Nephron progenitor cell (in vitro differentiated cells): ENCODE measurements around the gene CD96.

Source experiments
- DNase-seq: peaks from one replicate; pipeline ENCODE4 v3.0.0; 2021
- H3K27ac Mint-ChIP-seq: 2 replicates; pipeline ENCODE4 v1.8.0; 2021; ENCODE audit warnings: mild to moderate bottlenecking, moderate library complexity, mixed read lengths
- H3K27me3 Mint-ChIP-seq: 2 replicates; pipeline ENCODE4 v1.8.0; 2021; ENCODE audit warnings: mild to moderate bottlenecking, low read depth, mixed read lengths; ENCODE audit not compliant: poor library complexity
- H3K36me3 Mint-ChIP-seq: 2 replicates; pipeline ENCODE4 v1.8.0; 2021; ENCODE audit warnings: low read depth, mixed read lengths
- H3K4me1 Mint-ChIP-seq: 2 replicates; pipeline ENCODE4 v1.8.0; 2021; ENCODE audit warnings: mixed read lengths
- H3K4me3 Mint-ChIP-seq: 2 replicates; pipeline ENCODE4 v1.8.0; 2021; ENCODE audit warnings: mild to moderate bottlenecking, moderate library complexity, mixed read lengths
- H3K9me3 Mint-ChIP-seq: 2 replicates; pipeline ENCODE4 v1.8.0; 2021; ENCODE audit warnings: mild to moderate bottlenecking, moderate library complexity, mixed read lengths
- CTCF ChIP-seq: fragments of 200-600 bp; sonication (generic); IDR thresholded peaks from 2 replicates; pipeline ENCODE4 v1.5.0; 2021; ENCODE audit warnings: antibody characterized with exemption

CD96 gene

GRCh38 chr3:111566844-111567243 is 24.8 kb downstream of the CD96 start:
- no peak for DNase-seq
- Mint-ChIP-seq H3K4me3 (no peak overlapping the region), H3K27me3 (peaks cover 4% of the 10 kb centered on the region), H3K4me1 (no peaks in the 10 kb centered on the region), H3K36me3 (peaks cover 11% of the 10 kb centered on the region), H3K27ac (no peak overlapping the region), H3K9me3 (peaks cover 10% of the 10 kb centered on the region)
- TF ChIP-seq CTCF, result no peak

GRCh38 chr3:111568355-111568754 is 26.4 kb downstream of the CD96 start:
- no peaks in the 10 kb centered on the region for H3K4me1 Mint-ChIP-seq
- TF ChIP-seq CTCF, result no peak
- no peaks in the 10 kb centered on the region for H3K36me3 Mint-ChIP-seq
- H3K9me3 Mint-ChIP-seq, result no peaks in the 10 kb centered on the region
- H3K27me3 Mint-ChIP-seq, result peaks cover 4% of the 10 kb centered on the region
- H3K4me3 Mint-ChIP-seq, result no peak overlapping the region
- DNase-seq, result no peak
- H3K27ac Mint-ChIP-seq, result no peak overlapping the region

- Mint-ChIP-seq H3K4me1 (no peaks in the 10 kb centered on the region), H3K36me3 (no peaks in the 10 kb centered on the region), H3K27ac (no peak overlapping the region), H3K27me3 (peaks cover 4% of the 10 kb centered on the region), H3K9me3 (no peaks in the 10 kb centered on the region), H3K4me3 (no peak overlapping the region)
- DNase-seq, result no peak
- no peak for TF ChIP-seq CTCF
These were observed 26.9 kb downstream of the CD96 start for GRCh38 chr3:111568911-111569310.

GRCh38 chr3:111570404-111571030 is 28.5 kb downstream of the CD96 start:
- Mint-ChIP-seq H3K36me3 (no peaks in the 10 kb centered on the region), H3K27ac (no peak overlapping the region)
- TF ChIP-seq CTCF, result no peak

GRCh38 chr3:111571282-111571681 is 29.3 kb downstream of the CD96 start:
- no peak for DNase-seq
- no peaks in the 10 kb centered on the region for H3K36me3 Mint-ChIP-seq
- no peaks in the 10 kb centered on the region for H3K4me1 Mint-ChIP-seq
- no peak for TF ChIP-seq CTCF
- no peak overlapping the region for H3K27ac Mint-ChIP-seq
- peaks cover 4% of the 10 kb centered on the region for H3K27me3 Mint-ChIP-seq
- H3K4me3 Mint-ChIP-seq, result no peak overlapping the region
- no peaks in the 10 kb centered on the region for H3K9me3 Mint-ChIP-seq

More at GRCh38 chr3:111570404-111571030, 28.5 kb downstream of the CD96 start:
- Mint-ChIP-seq H3K4me1 (no peaks in the 10 kb centered on the region), H3K4me3 (no peak overlapping the region), H3K27me3 (peaks cover 4% of the 10 kb centered on the region), H3K9me3 (no peaks in the 10 kb centered on the region)
- DNase-seq, result no peak

DNA sequence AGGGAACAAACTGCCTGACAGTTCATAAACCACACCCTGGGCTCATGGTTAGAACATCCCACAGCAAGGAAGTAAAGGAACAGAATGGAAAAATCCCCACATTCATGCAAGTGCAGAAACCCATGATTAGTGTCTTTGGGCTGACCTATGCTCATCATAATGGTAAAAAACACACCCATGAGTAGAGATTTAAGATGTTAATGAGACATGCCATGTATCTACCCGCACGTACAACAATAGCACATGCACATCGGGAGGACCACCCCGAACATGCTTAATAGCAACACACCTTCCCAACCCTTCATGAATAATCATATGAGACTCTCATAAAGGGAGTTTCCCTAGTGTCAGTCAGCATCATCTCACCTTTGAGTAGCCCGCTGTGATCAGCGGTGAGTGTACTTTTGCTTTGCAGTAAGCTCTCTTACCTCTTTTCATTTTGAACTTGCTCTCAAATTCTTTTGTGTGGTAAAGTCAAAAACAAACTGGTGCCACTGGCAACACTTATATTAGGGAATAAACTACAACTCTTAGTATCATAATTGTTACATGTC is 30.0 kb downstream of the CD96 start:
- no peak overlapping the region for H3K4me3 Mint-ChIP-seq
- H3K27me3 Mint-ChIP-seq, result peaks cover 4% of the 10 kb centered on the region
- H3K4me1 Mint-ChIP-seq, result no peaks in the 10 kb centered on the region
- no peak for DNase-seq
- H3K27ac Mint-ChIP-seq, result no peak overlapping the region
- no peak for TF ChIP-seq CTCF
- H3K9me3 Mint-ChIP-seq, result no peaks in the 10 kb centered on the region
- no peaks in the 10 kb centered on the region for H3K36me3 Mint-ChIP-seq
